SK-N-SH (cell line): ENCODE data around the gene DPEP3. TPM values are rescaled to one million over a fixed set of nuclear protein-coding genes. Genes with fewer than 3 reads are reported as not detected.

Experiments used
- CTCF ChIA-PET: fragments of 300-600, 350-600 bp; formaldehyde crosslinking; extraction: SDS; loops from one replicate; lab custom pipeline; 2021; lab: Yijun Ruan, JAX
- POLR2A ChIA-PET: fragments of 350-600 bp; sonication (Branson Sonifier 250); formaldehyde crosslinking; extraction: SDS; loops from one replicate; lab custom pipeline; 2020; ENCODE audit warnings: antibody characterized with exemption, inconsistent platforms; lab: Yijun Ruan, JAX
- DNase-seq: peaks from one replicate; pipeline ENCODE4 v3.0.0; 2012
- H2AFZ ChIP-seq: fragments of 200-600 bp; sonication (generic); 2 replicates; pipeline ENCODE4 v1.8.1; 2016; ENCODE audit warnings: antibody characterized with exemption, mild to moderate bottlenecking, low read depth
- H3F3A ChIP-seq: fragments of 200-600 bp; sonication (generic); replicated peaks from 2 replicates; pipeline ENCODE3; 2016; ENCODE audit warnings: antibody characterized with exemption, mild to moderate bottlenecking; ENCODE audit not compliant: insufficient read depth
- H3K27ac ChIP-seq, 2 experiments: fragments of 200-500 bp in 1 of 2; fragments of 200-600 bp in 1 of 2; sonication (Bioruptor generic) in 1 of 2; sonication (generic), shearing (Covaris generic) in 1 of 2; 2 replicates each; pipeline versions ENCODE4 v1.5.1 to v1.6.1; 2014 to 2016; ENCODE audit warnings: low read depth in 2 of 2, inconsistent platforms in 1 of 2, low read length in 1 of 2, mild to moderate bottlenecking in 1 of 2, mixed read lengths in 1 of 2
- H3K27me3 ChIP-seq: fragments of 200-600 bp; sonication (generic), shearing (Covaris generic); 2 replicates; pipeline ENCODE4 v1.6.1; 2016; ENCODE audit warnings: mixed run types; ENCODE audit not compliant: insufficient read depth
- H3K36me3 ChIP-seq, 2 experiments: fragments of 200-500 bp in 1 of 2; fragments of 200-600 bp in 1 of 2; sonication (Bioruptor generic) in 1 of 2; sonication (generic) in 1 of 2; replicated peaks in 1 of 2; 2 replicates each; pipeline versions ENCODE3 to v1.5.1; 2014 to 2016; ENCODE audit warnings: low read length in 1 of 2, mild to moderate bottlenecking in 1 of 2; ENCODE audit not compliant: insufficient read depth in 2 of 2, control insufficient read depth in 1 of 2
- H3K4me1 ChIP-seq, 2 experiments: fragments of 200-500 bp in 1 of 2; fragments of 200-600 bp in 1 of 2; sonication (Bioruptor generic) in 1 of 2; sonication (generic), shearing (Covaris generic) in 1 of 2; 2 replicates each; pipeline versions ENCODE4 v1.5.1 to v1.6.1; 2014 to 2016; ENCODE audit warnings: low read depth in 1 of 2, low read length in 1 of 2, mixed run types in 1 of 2; ENCODE audit not compliant: insufficient read depth in 2 of 2, control insufficient read depth in 1 of 2
- H3K4me2 ChIP-seq: fragments of 200-600 bp; sonication (generic), shearing (Covaris generic); 2 replicates; pipeline ENCODE4 v1.6.1; 2017; ENCODE audit warnings: mixed run types
- H3K4me3 ChIP-seq, 2 experiments: fragments of 200-500 bp in 1 of 2; fragments of 200-600 bp in 1 of 2; sonication (Bioruptor generic) in 1 of 2; sonication (generic), shearing (Covaris generic) in 1 of 2; 2 replicates each; pipeline versions ENCODE4 v1.5.1 to v1.8.1; 2014 to 2016; ENCODE audit warnings: low read depth in 2 of 2, inconsistent platforms in 1 of 2, low read length in 1 of 2, mild to moderate bottlenecking in 1 of 2, mixed read lengths in 1 of 2, moderate library complexity in 1 of 2
- H3K79me2 ChIP-seq: fragments of 200-600 bp; sonication (generic); 2 replicates; pipeline ENCODE4 v1.8.1; 2017; ENCODE audit warnings: mild to moderate bottlenecking; ENCODE audit not compliant: insufficient read depth
- H3K9ac ChIP-seq: fragments of 200-600 bp; sonication (generic); 2 replicates; pipeline ENCODE4 v1.6.1; 2017; ENCODE audit warnings: mixed run types
- H3K9me2 ChIP-seq: fragments of 200-600 bp; sonication (generic); 2 replicates; pipeline ENCODE4 v1.6.1; 2017; ENCODE audit warnings: mixed run types
- H3K9me3 ChIP-seq: fragments of 200-600 bp; sonication (generic); 2 replicates; pipeline ENCODE4 v1.6.1; 2017; ENCODE audit warnings: mixed run types, mild to moderate bottlenecking, moderate library complexity
- H4K20me1 ChIP-seq: fragments of 200-600 bp; sonication (generic); 2 replicates; pipeline ENCODE4 v1.6.1; 2017; ENCODE audit warnings: mild to moderate bottlenecking, mixed run types; ENCODE audit not compliant: insufficient read depth
- EP300 ChIP-seq, 2 experiments: IDR thresholded peaks; 2 replicates each; pipeline versions ENCODE4 v1.4.0 to v1.6.1; 2012; ENCODE audit warnings: borderline replicate concordance in 1 of 2, low read depth in 1 of 2, low read length in 1 of 2
- FOXJ3 ChIP-seq: sonication (generic); formaldehyde crosslinking; IDR thresholded peaks from 2 replicates; pipeline ENCODE4 v1.5.1; 2020; ENCODE audit warnings: mild to moderate bottlenecking, missing genetic modification reagents
- GABPA ChIP-seq: IDR thresholded peaks from 2 replicates; pipeline ENCODE4 v1.4.0; 2012; ENCODE audit warnings: low read depth, mild to moderate bottlenecking
- YY1 ChIP-seq: IDR thresholded peaks from 2 replicates; pipeline ENCODE4 v1.4.0; 2012; ENCODE audit warnings: low read depth, mild to moderate bottlenecking
- WGBS: methylation state at CpG from one replicate; pipeline ENCODE4 v1.1.6; 2017; ENCODE audit warnings: low lambda C conversion rate; 5-methylcytosine and 5-hydroxymethylcytosine counted together
- polyA plus RNA-seq, 3 experiments: library from polyadenylated mRNA; depleted of rRNA; stranded (reverse); fragments of >200 nt; gene quantifications; 2 replicates each; pipeline ENCODE4 v1.2.3, GENCODE V29; 2012
- TF ChIP-seq, protein P1 (sequence below): IDR thresholded peaks from 2 replicates; pipeline ENCODE4; 2012
- TF ChIP-seq, protein P2 (sequence below): IDR thresholded peaks from 2 replicates; pipeline ENCODE4 v1.4.0; 2012; ENCODE audit warnings: low read depth, borderline replicate concordance
- TF ChIP-seq, protein P3 (sequence below): fragments of 150-350 bp; IDR thresholded peaks from 2 replicates; pipeline ENCODE4 v1.6.1; 2016; ENCODE audit warnings: mild to moderate bottlenecking, low read depth, low read length
- TF ChIP-seq, protein P4 (sequence below): fragments of 200-600 bp; sonication (generic); IDR thresholded peaks from 2 replicates; pipeline ENCODE4 v1.6.1; 2017; ENCODE audit warnings: antibody characterized with exemption, mild to moderate bottlenecking, moderate library complexity

The DPEP3 gene
- polyA plus RNA-seq, 1 of the 3 experiments (the other 2 are of a cell fraction): not detected

DNA sequence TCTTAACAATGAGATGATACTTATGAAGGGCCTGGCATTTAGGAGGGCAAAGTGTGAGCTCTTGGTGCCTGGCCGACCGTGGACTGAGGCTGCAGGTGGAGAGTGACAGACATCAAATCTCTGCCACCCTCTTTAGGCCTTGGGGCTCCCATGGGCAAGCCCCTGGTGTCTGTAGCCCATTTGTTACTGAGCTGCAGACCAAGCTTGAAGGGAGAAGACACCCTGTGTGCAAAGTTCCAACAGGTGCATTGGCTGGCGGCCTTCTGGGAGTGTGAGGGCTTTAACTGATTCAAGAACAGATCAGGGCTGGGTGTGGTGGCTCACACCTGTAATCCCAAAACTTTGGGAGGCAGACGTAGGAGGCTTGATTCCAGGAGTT is 47.8 kb downstream of the DPEP3 start:
- H3K9me3 ChIP-seq: no peaks in the 10 kb centered on the region
- no peak overlapping the region for H3K27ac ChIP-seq
- no peaks in the 10 kb centered on the region for H3K9me2 ChIP-seq
- H3K27me3 ChIP-seq: no peaks in the 10 kb centered on the region
- H2AFZ ChIP-seq: no peak overlapping the region
- no peak overlapping the region for H3K4me2 ChIP-seq
- H3F3A ChIP-seq: peaks cover 4% of the 10 kb centered on the region
- DNase-seq: no peak
- peaks cover 0 to 30% of the 10 kb centered on the region in 2 experiments for H3K36me3 ChIP-seq
- no peak overlapping the region for H3K9ac ChIP-seq
- H4K20me1 ChIP-seq: peaks cover 13% of the 10 kb centered on the region
- CTCF ChIA-PET: interaction anchor here (3.5 to 28.1 kb wide), 3 partner anchors 9 to 116 kb away, joined by 18 to 564 read pairs (median 21); partner anchors contain the start of genes EDC4, NRN1L and PSKH1
- peaks cover 10% of the 10 kb centered on the region for H3K79me2 ChIP-seq
- H3K4me1 ChIP-seq: peaks cover 9 to 23% of the 10 kb centered on the region in 2 experiments; a peak in 2 of 4 replicates
- H3K4me3 ChIP-seq: no peak overlapping the region
- 100% methylated on average over 2 of the region's 4 CpGs for WGBS
- TF ChIP-seq FOXJ3 (CRISPR knock-in tag): no peak
- TF ChIP-seq, protein P1, sequence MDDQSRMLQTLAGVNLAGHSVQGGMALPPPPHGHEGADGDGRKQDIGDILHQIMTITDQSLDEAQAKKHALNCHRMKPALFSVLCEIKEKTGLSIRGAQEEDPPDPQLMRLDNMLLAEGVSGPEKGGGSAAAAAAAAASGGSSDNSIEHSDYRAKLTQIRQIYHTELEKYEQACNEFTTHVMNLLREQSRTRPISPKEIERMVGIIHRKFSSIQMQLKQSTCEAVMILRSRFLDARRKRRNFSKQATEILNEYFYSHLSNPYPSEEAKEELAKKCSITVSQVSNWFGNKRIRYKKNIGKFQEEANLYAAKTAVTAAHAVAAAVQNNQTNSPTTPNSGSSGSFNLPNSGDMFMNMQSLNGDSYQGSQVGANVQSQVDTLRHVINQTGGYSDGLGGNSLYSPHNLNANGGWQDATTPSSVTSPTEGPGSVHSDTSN: no peak
- TF ChIP-seq, protein P2, sequence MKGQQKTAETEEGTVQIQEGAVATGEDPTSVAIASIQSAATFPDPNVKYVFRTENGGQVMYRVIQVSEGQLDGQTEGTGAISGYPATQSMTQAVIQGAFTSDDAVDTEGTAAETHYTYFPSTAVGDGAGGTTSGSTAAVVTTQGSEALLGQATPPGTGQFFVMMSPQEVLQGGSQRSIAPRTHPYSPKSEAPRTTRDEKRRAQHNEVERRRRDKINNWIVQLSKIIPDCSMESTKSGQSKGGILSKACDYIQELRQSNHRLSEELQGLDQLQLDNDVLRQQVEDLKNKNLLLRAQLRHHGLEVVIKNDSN: no peak
- TF ChIP-seq, protein P3, sequence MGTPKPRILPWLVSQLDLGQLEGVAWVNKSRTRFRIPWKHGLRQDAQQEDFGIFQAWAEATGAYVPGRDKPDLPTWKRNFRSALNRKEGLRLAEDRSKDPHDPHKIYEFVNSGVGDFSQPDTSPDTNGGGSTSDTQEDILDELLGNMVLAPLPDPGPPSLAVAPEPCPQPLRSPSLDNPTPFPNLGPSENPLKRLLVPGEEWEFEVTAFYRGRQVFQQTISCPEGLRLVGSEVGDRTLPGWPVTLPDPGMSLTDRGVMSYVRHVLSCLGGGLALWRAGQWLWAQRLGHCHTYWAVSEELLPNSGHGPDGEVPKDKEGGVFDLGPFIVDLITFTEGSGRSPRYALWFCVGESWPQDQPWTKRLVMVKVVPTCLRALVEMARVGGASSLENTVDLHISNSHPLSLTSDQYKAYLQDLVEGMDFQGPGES: no peak
- no peak for TF ChIP-seq GABPA
- TF ChIP-seq, all 33 proteins: peak for 0
- POLR2A ChIA-PET: interaction anchor here (0.6 to 0.7 kb wide), 2 partner anchors 9 to 113 kb away, joined by 3 to 5 read pairs; no protein-coding TSS in a partner anchor

DNA sequence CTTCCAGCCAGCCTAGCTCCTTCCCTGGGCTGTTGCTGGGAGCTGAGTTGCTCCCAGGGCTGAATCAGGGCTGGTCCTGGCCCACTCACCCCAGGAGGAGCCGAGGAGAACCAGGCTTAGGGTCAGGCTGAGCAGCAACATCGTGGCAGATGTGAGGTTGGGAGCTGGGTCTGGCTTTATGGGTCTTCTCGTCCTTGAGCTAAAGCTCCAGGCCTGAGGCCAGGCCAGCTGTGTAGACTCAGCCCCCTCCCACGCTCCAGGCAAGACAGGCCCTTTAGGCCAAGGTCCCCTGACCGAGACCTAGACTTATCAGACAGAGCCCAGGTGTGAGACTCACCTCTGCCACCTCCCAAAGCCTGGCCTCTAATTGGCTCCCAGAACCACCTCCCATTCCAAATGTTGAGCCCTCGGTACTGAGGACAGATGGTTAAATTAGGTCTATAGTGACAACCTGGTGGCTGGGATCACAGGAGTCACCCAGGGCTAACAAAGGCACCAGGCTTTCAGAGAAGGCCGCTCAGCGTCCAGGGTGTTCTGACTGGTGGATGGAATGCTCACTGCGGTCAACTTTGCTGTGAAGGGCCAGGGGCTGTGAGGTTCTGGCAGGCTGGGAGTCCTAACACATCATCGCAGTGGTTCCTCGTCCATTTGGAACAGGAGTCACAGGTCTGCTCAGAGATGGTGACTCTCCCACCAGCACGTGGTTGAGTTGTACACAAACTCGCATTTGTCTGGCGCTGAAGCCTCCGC is 48.4 kb downstream of the DPEP3 start, which contains the start of gene CTRL:
TSS of gene CTRL (minus strand) at position 151 of the 750 bp plus-strand sequence. CDS start at position 141, 10 bp downstream.
- H3K9ac ChIP-seq: no peak within 1 kb of the TSS
- H4K20me1 ChIP-seq: peaks cover 13% of the 10 kb centered on the region
- 94% methylated on average over 4 of the region's 15 CpGs for WGBS
- CTCF ChIA-PET: interaction anchor here (1.5 to 28.1 kb wide), 4 partner anchors 10 to 115 kb away, joined by 3 to 564 read pairs (median 20); partner anchors contain the start of genes EDC4, NRN1L and PSKH1
- POLR2A ChIA-PET: interaction anchor here (0.7 kb wide), 1 partner anchor 9 kb away, joined by 3 read pairs; no protein-coding TSS in a partner anchor
- H3K4me3 ChIP-seq: no peak within 1 kb of the TSS
- H3K79me2 ChIP-seq: peaks cover 4% of the 10 kb centered on the region; the same call in 1 of the 2 replicates
- no peak within 1 kb of the TSS for H3K27ac ChIP-seq
- no peak for DNase-seq
- no peaks in the 10 kb centered on the region for H3F3A ChIP-seq
- no peaks in the 10 kb centered on the region for H3K9me3 ChIP-seq
- H3K36me3 ChIP-seq: peaks cover 0 to 34% of the 10 kb centered on the region in 2 experiments
- H3K4me1 ChIP-seq: peaks cover 5 to 18% of the 10 kb centered on the region in 2 experiments; a peak in 2 of 4 replicates
- H3K9me2 ChIP-seq: no peaks in the 10 kb centered on the region
- no peak for TF ChIP-seq YY1
- TF ChIP-seq, protein P4, sequence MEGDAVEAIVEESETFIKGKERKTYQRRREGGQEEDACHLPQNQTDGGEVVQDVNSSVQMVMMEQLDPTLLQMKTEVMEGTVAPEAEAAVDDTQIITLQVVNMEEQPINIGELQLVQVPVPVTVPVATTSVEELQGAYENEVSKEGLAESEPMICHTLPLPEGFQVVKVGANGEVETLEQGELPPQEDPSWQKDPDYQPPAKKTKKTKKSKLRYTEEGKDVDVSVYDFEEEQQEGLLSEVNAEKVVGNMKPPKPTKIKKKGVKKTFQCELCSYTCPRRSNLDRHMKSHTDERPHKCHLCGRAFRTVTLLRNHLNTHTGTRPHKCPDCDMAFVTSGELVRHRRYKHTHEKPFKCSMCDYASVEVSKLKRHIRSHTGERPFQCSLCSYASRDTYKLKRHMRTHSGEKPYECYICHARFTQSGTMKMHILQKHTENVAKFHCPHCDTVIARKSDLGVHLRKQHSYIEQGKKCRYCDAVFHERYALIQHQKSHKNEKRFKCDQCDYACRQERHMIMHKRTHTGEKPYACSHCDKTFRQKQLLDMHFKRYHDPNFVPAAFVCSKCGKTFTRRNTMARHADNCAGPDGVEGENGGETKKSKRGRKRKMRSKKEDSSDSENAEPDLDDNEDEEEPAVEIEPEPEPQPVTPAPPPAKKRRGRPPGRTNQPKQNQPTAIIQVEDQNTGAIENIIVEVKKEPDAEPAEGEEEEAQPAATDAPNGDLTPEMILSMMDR: 0 out of 2 replicates have a peak, but pooled peaks have one; percentile 29
- no peak for TF ChIP-seq EP300 (IDR thresholded peaks at IDR 0.05; ENCODE audit: borderline replicate concordance in 1 of 2, low read depth in 1 of 2, low read length in 1 of 2)
- H3K4me2 ChIP-seq: no peak within 1 kb of the TSS
- H2AFZ ChIP-seq: no peak within 1 kb of the TSS
- no peaks in the 10 kb centered on the region for H3K27me3 ChIP-seq
